HCT116 (cell line): ENCODE data around the gene ZNF445. TPM values are rescaled to one million over a fixed set of nuclear protein-coding genes. Genes with fewer than 3 reads are reported as not detected.

ENCODE experiments used
- ATAC-seq: fragments of 200-7000 bp; cut with Tn5 transposase; 2 replicates; pipeline ENCODE4 v1.9.1; 2020; ENCODE audit warnings: mild to moderate bottlenecking, moderate library complexity
- BruUV-seq: library from RNA; stranded (reverse); fragments of 400-500 nt; replicated peaks from 2 replicates; lab custom pipeline; 2021; lab: Mats Ljungman, UMichigan
- CTCF ChIA-PET: fragments of 300-600 bp; sonication (Branson Sonifier 250); formaldehyde crosslinking; loops from one replicate; lab custom pipeline; 2021; ENCODE audit warnings: antibody characterized with exemption; lab: Charles Lee
- POLR2A ChIA-PET: fragments of 300-600, 350-600 bp; sonication (Branson Sonifier 250); formaldehyde crosslinking; loops from one replicate; lab custom pipeline; 2021; ENCODE audit warnings: antibody characterized with exemption; lab: Charles Lee
- RAD21 ChIA-PET, 2 experiments: fragments of 300-600 bp; sonication (Branson Sonifier 250); formaldehyde crosslinking; loops; one replicate each; lab custom pipeline; 2023; ENCODE audit warnings: low total read pairs in 2 of 2; ENCODE audit not compliant: uncharacterized antibody in 2 of 2, unreplicated experiment in 2 of 2, low non-redundant PET in 1 of 2; lab: Charles Lee
- DNase-seq: peaks from one replicate; pipeline ENCODE4 v3.0.0-alpha.2; 2010; ENCODE audit warnings: low read depth, low spot score
- H2AFZ ChIP-seq: fragments of 200-600 bp; shearing (Covaris generic), sonication (generic); 2 replicates; pipeline ENCODE4 v1.6.1; 2017; ENCODE audit warnings: low read depth, mixed run types, mixed read lengths, antibody characterized with exemption, low read length; ENCODE audit not compliant: poor library complexity, severe bottlenecking
- H3K27ac ChIP-seq: 2 replicates; pipeline ENCODE4 v1.5.1; 2012; ENCODE audit warnings: low read depth, low read length
- H3K27me3 ChIP-seq: fragments of 200-600 bp; sonication (generic); 2 replicates; pipeline ENCODE4 v1.6.1; 2016; ENCODE audit warnings: mixed run types, low read length, mixed read lengths; ENCODE audit not compliant: insufficient read depth
- H3K36me3 ChIP-seq, 2 experiments: fragments of 200-500 bp in 1 of 2; fragments of 200-600 bp in 1 of 2; sonication (Bioruptor generic) in 1 of 2; sonication (generic) in 1 of 2; 2 replicates each; pipeline versions ENCODE4 v1.5.1 to v1.6.1; 2014 to 2016; ENCODE audit warnings: low read length in 2 of 2, inconsistent platforms in 1 of 2, mixed read lengths in 1 of 2, mixed run types in 1 of 2; ENCODE audit not compliant: insufficient read depth in 2 of 2, control insufficient read depth in 1 of 2
- H3K4me1 ChIP-seq, 2 experiments: fragments of 200-600 bp in 1 of 2; sonication (generic) in 1 of 2; 2 replicates each; pipeline versions ENCODE4 v1.5.1 to v1.6.1; 2012 to 2017; ENCODE audit warnings: low read length in 2 of 2, inconsistent platforms in 1 of 2, mild to moderate bottlenecking in 1 of 2, mixed read lengths in 1 of 2, mixed run types in 1 of 2, moderate library complexity in 1 of 2; ENCODE audit not compliant: insufficient read depth in 2 of 2, control insufficient read depth in 1 of 2
- H3K4me2 ChIP-seq: fragments of 200-600 bp; sonication (generic); 2 replicates; pipeline ENCODE4 v1.6.1; 2017; ENCODE audit warnings: mixed run types, low read length, mixed read lengths
- H3K4me3 ChIP-seq, 2 experiments: fragments of 200-600 bp in 1 of 2; sonication (generic) in 1 of 2; replicated peaks in 1 of 2; 2 replicates each; pipeline ENCODE4 v1.5.1; 2011 to 2016; ENCODE audit warnings: low read length in 2 of 2, control low read depth in 1 of 2, low read depth in 1 of 2, mild to moderate bottlenecking in 1 of 2, mixed read lengths in 1 of 2, mixed run types in 1 of 2
- H3K79me2 ChIP-seq: fragments of 200-600 bp; sonication (generic); 2 replicates; pipeline ENCODE4 v1.6.1; 2017; ENCODE audit warnings: mild to moderate bottlenecking, mixed run types, low read length, moderate library complexity, mixed read lengths; ENCODE audit not compliant: insufficient read depth
- H3K9ac ChIP-seq: fragments of 200-600 bp; sonication (generic); 2 replicates; pipeline ENCODE4 v1.6.1; 2016; ENCODE audit warnings: low read length, mixed read lengths
- H3K9me2 ChIP-seq: fragments of 200-600 bp; sonication (generic), shearing (Covaris generic); 2 replicates; pipeline ENCODE4 v1.6.1; 2017; ENCODE audit warnings: mixed run types, mild to moderate bottlenecking, moderate library complexity; ENCODE audit not compliant: insufficient read depth
- H3K9me3 ChIP-seq, 2 experiments: fragments of 200-500 bp in 1 of 2; fragments of 200-600 bp in 1 of 2; sonication (Bioruptor generic) in 1 of 2; sonication (generic) in 1 of 2; 2 replicates each; pipeline ENCODE4 v1.6.1; 2014 to 2017; ENCODE audit warnings: low read length in 2 of 2, mixed read lengths in 2 of 2, inconsistent platforms in 1 of 2, low read depth in 1 of 2, mild to moderate bottlenecking in 1 of 2, mixed run types in 1 of 2, moderate library complexity in 1 of 2; ENCODE audit not compliant: control insufficient read depth in 1 of 2, insufficient read depth in 1 of 2
- H4K20me1 ChIP-seq: fragments of 200-600 bp; sonication (generic), shearing (Covaris generic); 2 replicates; pipeline ENCODE4 v1.6.1; 2017; ENCODE audit warnings: mixed run types, mild to moderate bottlenecking, moderate library complexity; ENCODE audit not compliant: insufficient read depth
- CBX3 ChIP-seq: IDR thresholded peaks from 2 replicates; pipeline ENCODE4 v1.6.1; 2012; ENCODE audit warnings: low read depth
- CEBPB ChIP-seq: IDR thresholded peaks from 2 replicates; pipeline ENCODE4 v1.6.1; 2012; ENCODE audit warnings: low read depth
- EGR1 ChIP-seq: IDR thresholded peaks from 2 replicates; pipeline ENCODE4 v1.6.1; 2012; ENCODE audit warnings: low read depth
- EZH2 ChIP-seq: fragments of 200-600 bp; sonication (generic); IDR thresholded peaks from 2 replicates; pipeline ENCODE4 v1.6.1; 2017; ENCODE audit warnings: antibody characterized with exemption, mixed run types
- EZH2phosphoT487 ChIP-seq: fragments of 200-600 bp; IDR thresholded peaks from 2 replicates; pipeline ENCODE4 v1.6.1; 2018; ENCODE audit warnings: antibody characterized with exemption, borderline replicate concordance
- JUND ChIP-seq: IDR thresholded peaks from 2 replicates; pipeline ENCODE4 v1.6.1; 2012
- RAD21 ChIP-seq: IDR thresholded peaks from 2 replicates; pipeline ENCODE4 v1.6.1; 2012; ENCODE audit warnings: low read depth, mild to moderate bottlenecking
- SIN3A ChIP-seq: IDR thresholded peaks from 2 replicates; pipeline ENCODE4 v1.6.1; 2012; ENCODE audit warnings: low read depth
- SP1 ChIP-seq: IDR thresholded peaks from 2 replicates; pipeline ENCODE4 v1.6.1; 2012; ENCODE audit warnings: low read depth
- SRF ChIP-seq: IDR thresholded peaks from 2 replicates; pipeline ENCODE4 v1.6.1; 2012; ENCODE audit warnings: low read depth
- TCF7L2 ChIP-seq: IDR thresholded peaks from 2 replicates; pipeline ENCODE4 v1.7.0; 2011; ENCODE audit warnings: borderline replicate concordance, inconsistent platforms; ENCODE audit not compliant: insufficient read depth, insufficient read length; ENCODE audit errors: extremely low read depth
- YY1 ChIP-seq: IDR thresholded peaks from 2 replicates; pipeline ENCODE4 v1.6.1; 2011; ENCODE audit warnings: low read length, low read depth, moderate library complexity, mild to moderate bottlenecking; ENCODE audit not compliant: insufficient replicate concordance; ENCODE audit errors: extremely low read depth
- ZNF274 ChIP-seq: fragments of 200-500 bp; sonication (Bioruptor generic); IDR thresholded peaks from 2 replicates; pipeline ENCODE4 v1.6.1; 2014; ENCODE audit warnings: mild to moderate bottlenecking, low read depth, low read length, inconsistent platforms
- intact Hi-C: fragments of 100-400 bp; cut with micrococcal nuclease; formaldehyde crosslinking; loops from 2 replicates; pipeline ENCODE4 v1.10.0; 2022
- total RNA-seq: library from RNA; stranded (reverse); gene quantifications from one replicate; pipeline ENCODE4 v1.2.1, GENCODE V29; 2021; ENCODE audit not compliant: unreplicated experiment
- TF ChIP-seq, protein P1 (sequence below): IDR thresholded peaks from 2 replicates; pipeline ENCODE4 v1.6.1; 2012
- TF ChIP-seq, protein P2 (sequence below): IDR thresholded peaks from 2 replicates; pipeline ENCODE4 v1.6.1; 2012
- TF ChIP-seq, protein P3 (sequence below), 3 experiments: fragments of 200-600 bp in 1 of 3; sonication (generic) in 1 of 3; IDR thresholded peaks in 2 of 3; conservative IDR thresholded peaks in 1 of 3; 2 replicates each; pipeline ENCODE4 v1.5.1; 2012 to 2017; ENCODE audit warnings: low read depth in 2 of 3, low read length in 2 of 3, antibody characterized with exemption in 1 of 3, borderline replicate concordance in 1 of 3, control low read depth in 1 of 3, mild to moderate bottlenecking in 1 of 3, mixed read lengths in 1 of 3, mixed run types in 1 of 3, moderate library complexity in 1 of 3; ENCODE audit not compliant: insufficient read depth in 1 of 3
- TF ChIP-seq, protein P4 (sequence below): IDR thresholded peaks from 2 replicates; pipeline ENCODE4 v1.6.1; 2011; ENCODE audit warnings: mild to moderate bottlenecking, low read length, moderate library complexity; ENCODE audit not compliant: insufficient replicate concordance; ENCODE audit errors: extremely low read depth

ZNF445 gene
- total RNA-seq, 1 experiment from 2014 or later, result 19.9 TPM

DNA sequence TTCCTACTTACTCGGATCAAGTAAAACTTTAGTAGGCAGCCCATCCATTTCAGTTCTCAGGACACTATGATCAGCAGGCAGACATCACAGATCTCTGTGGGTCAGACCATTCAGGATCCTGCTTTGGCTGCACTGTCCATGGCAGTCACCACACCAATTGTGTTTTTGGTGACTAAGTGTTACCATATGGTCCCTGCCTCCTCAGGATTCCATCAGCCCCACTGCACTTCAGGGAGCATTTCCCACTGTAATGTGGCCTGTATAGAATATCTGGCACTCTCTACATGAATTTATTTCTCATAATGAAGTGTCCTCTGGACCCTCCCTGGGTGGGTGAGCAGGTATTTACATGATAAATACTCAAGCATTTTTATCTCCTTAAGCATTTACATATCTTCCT is 41.3 kb downstream of the ZNF445 start:
- Histone ChIP-seq H3K4me3 (no peak overlapping the region), H3K27ac (no peak overlapping the region), H3K36me3 (no peaks in the 10 kb centered on the region), H2AFZ (no peak overlapping the region), H3K9me2 (no peaks in the 10 kb centered on the region), H3K9me3 (no peaks in the 10 kb centered on the region), H3K27me3 (no peaks in the 10 kb centered on the region), H3K79me2 (no peaks in the 10 kb centered on the region), H3K4me2 (no peak overlapping the region), H3K9ac (no peak overlapping the region), H3K4me1 (no peaks in the 10 kb centered on the region)
- POLR2A ChIA-PET, result no interaction called here
- BruUV-seq, result no TSS peak
- RAD21 ChIA-PET, result no interaction called here
- ATAC-seq (no peak), DNase-seq (no peak)
- intact Hi-C loops, result no loop called here
- CTCF ChIA-PET, result no interaction called here
- no peak for TF ChIP-seq CEBPB
- no peak for TF ChIP-seq RAD21
- TF ChIP-seq EGR1, result no peak
- no peak for TF ChIP-seq ZNF274
- TF ChIP-seq SRF, result no peak
- TF ChIP-seq, protein P1, sequence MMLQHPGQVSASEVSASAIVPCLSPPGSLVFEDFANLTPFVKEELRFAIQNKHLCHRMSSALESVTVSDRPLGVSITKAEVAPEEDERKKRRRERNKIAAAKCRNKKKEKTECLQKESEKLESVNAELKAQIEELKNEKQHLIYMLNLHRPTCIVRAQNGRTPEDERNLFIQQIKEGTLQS, result no peak
- no peak for TF ChIP-seq SP1
- TF ChIP-seq JUND, result no peak
- no peak for TF ChIP-seq YY1
- no peak for TF ChIP-seq EZH2
- TF ChIP-seq, protein P2, sequence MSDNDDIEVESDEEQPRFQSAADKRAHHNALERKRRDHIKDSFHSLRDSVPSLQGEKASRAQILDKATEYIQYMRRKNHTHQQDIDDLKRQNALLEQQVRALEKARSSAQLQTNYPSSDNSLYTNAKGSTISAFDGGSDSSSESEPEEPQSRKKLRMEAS, result no peak
- TF ChIP-seq, all 23 proteins: peak for 0
- no peaks in the 10 kb centered on the region for H4K20me1 ChIP-seq

DNA sequence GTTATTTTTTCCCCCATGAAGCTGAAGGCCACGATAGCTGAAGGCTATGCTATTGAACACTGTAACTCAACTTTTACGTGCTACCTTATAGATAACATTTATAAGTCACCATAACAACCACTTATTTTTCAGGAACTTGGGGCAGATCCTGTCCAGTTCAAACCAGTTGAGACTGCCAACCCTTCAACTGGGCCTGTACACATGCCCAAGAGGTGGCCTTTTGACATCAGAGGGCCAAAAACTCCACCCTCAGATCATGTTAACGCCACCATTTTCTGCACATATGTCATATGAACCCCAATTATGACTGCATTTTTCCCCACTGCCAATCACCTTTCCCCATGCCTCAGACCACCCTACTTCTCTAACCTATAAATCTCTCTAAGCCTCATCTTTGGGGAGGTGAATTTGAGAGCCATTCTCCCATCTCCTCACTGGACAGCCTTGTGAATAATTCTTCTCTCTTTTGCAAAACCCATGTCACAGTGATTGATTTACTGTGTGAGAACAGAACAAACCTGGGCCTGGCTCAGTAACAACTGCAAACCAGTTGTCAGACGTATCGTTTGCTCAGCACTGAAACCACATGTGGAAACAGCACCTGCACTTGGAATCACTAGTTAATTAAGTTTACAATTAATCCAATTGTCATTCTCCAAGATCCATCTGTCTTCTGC is 42.5 kb downstream of the ZNF445 start:
- ChIA-PET RAD21 (no interaction called here), POLR2A (no interaction called here), CTCF (no interaction called here)
- H2AFZ ChIP-seq, result no peak overlapping the region
- no peak overlapping the region for H3K9ac ChIP-seq
- no peak overlapping the region for H3K4me3 ChIP-seq
- H3K27me3 ChIP-seq, result no peaks in the 10 kb centered on the region
- DNase-seq (no peak), ATAC-seq (no peak)
- intact Hi-C loops, result no loop called here
- no peaks in the 10 kb centered on the region for H3K79me2 ChIP-seq
- H3K9me3 ChIP-seq, result no peaks in the 10 kb centered on the region
- no peaks in the 10 kb centered on the region for H3K36me3 ChIP-seq
- no TSS peak for BruUV-seq
- H3K4me1 ChIP-seq, result no peaks in the 10 kb centered on the region
- H3K9me2 ChIP-seq, result no peaks in the 10 kb centered on the region
- H3K27ac ChIP-seq, result no peak overlapping the region
- no peak for TF ChIP-seq EZH2phosphoT487
- no peak for TF ChIP-seq TCF7L2
- TF ChIP-seq, protein P2, result no peak
- TF ChIP-seq, protein P3, sequence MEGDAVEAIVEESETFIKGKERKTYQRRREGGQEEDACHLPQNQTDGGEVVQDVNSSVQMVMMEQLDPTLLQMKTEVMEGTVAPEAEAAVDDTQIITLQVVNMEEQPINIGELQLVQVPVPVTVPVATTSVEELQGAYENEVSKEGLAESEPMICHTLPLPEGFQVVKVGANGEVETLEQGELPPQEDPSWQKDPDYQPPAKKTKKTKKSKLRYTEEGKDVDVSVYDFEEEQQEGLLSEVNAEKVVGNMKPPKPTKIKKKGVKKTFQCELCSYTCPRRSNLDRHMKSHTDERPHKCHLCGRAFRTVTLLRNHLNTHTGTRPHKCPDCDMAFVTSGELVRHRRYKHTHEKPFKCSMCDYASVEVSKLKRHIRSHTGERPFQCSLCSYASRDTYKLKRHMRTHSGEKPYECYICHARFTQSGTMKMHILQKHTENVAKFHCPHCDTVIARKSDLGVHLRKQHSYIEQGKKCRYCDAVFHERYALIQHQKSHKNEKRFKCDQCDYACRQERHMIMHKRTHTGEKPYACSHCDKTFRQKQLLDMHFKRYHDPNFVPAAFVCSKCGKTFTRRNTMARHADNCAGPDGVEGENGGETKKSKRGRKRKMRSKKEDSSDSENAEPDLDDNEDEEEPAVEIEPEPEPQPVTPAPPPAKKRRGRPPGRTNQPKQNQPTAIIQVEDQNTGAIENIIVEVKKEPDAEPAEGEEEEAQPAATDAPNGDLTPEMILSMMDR (IDR thresholded peaks at IDR 0.05 in 2 of 3, conservative IDR thresholded peaks at IDR 0.05 in 1 of 3; ENCODE audit: borderline replicate concordance in 1 of 3, insufficient read depth in 1 of 3, low read depth in 2 of 3, low read length in 2 of 3), result no peak
- no peak for TF ChIP-seq CBX3
- TF ChIP-seq, protein P4, sequence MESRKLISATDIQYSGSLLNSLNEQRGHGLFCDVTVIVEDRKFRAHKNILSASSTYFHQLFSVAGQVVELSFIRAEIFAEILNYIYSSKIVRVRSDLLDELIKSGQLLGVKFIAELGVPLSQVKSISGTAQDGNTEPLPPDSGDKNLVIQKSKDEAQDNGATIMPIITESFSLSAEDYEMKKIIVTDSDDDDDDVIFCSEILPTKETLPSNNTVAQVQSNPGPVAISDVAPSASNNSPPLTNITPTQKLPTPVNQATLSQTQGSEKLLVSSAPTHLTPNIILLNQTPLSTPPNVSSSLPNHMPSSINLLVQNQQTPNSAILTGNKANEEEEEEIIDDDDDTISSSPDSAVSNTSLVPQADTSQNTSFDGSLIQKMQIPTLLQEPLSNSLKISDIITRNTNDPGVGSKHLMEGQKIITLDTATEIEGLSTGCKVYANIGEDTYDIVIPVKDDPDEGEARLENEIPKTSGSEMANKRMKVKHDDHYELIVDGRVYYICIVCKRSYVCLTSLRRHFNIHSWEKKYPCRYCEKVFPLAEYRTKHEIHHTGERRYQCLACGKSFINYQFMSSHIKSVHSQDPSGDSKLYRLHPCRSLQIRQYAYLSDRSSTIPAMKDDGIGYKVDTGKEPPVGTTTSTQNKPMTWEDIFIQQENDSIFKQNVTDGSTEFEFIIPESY, result no peak
- TF ChIP-seq EGR1, result no peak
- TF ChIP-seq EZH2, result no peak
- TF ChIP-seq SIN3A, result no peak
- H4K20me1 ChIP-seq, result no peaks in the 10 kb centered on the region
- no peak overlapping the region for H3K4me2 ChIP-seq
